Vagina (tissue), 2 donors: ENCODE data around the gene CGNL1. TPM values are rescaled to one million over a fixed set of nuclear protein-coding genes. Genes with fewer than 3 reads are reported as not detected.

ENCODE experiments used
- DNase-seq, 2 donors: peaks; one replicate each; pipeline ENCODE4 v3.0.0-alpha.2; 2017; ENCODE audit errors: extremely low spot score in 2 of 2
- H3K27ac ChIP-seq: fragments of 200-600 bp; sonication (generic); one replicate; pipeline ENCODE4 v1.5.1; 2019
- H3K27me3 ChIP-seq: fragments of 200-600 bp; sonication (generic); one replicate; pipeline ENCODE4 v1.5.1; 2019
- H3K36me3 ChIP-seq, 2 donors: fragments of 200-600 bp; sonication (generic); one replicate each; pipeline ENCODE4 v1.5.1; 2017 to 2019
- H3K4me1 ChIP-seq: fragments of 200-600 bp; sonication (generic); one replicate; pipeline ENCODE4 v1.5.1; 2019
- H3K4me3 ChIP-seq, 2 donors: fragments of 200-600 bp; sonication (generic); 1 replicate in 1 of 2; 2 replicates in 1 of 2; pipeline ENCODE4 v1.5.1; 2016 to 2019
- H3K9me3 ChIP-seq: fragments of 200-600 bp; sonication (generic); one replicate; pipeline ENCODE4 v1.5.1; 2019
- CTCF ChIP-seq, 3 experiments: fragments of 450-650 bp in 2 of 3; fragments of 200-600 bp in 1 of 3; sonication (generic) in 1 of 3; IDR thresholded peaks; one replicate each; pipeline ENCODE4 v1.5.1; 2017 to 2019; ENCODE audit warnings: antibody characterized with exemption in 3 of 3, mild to moderate bottlenecking in 2 of 3, moderate library complexity in 2 of 3
- POLR2A ChIP-seq, 2 donors: fragments of 450-650 bp; IDR thresholded peaks; one replicate each; pipeline ENCODE4 v1.6.1; 2017; ENCODE audit warnings: antibody characterized with exemption in 2 of 2, mild to moderate bottlenecking in 2 of 2, moderate library complexity in 2 of 2
- POLR2AphosphoS5 ChIP-seq, 2 donors: sonication (generic); formaldehyde crosslinking; IDR thresholded peaks; one replicate each; pipeline ENCODE4 v1.9.0; 2017; ENCODE audit warnings: antibody characterized with exemption in 2 of 2, mild to moderate bottlenecking in 2 of 2, low read depth in 1 of 2; ENCODE audit not compliant: insufficient read depth in 1 of 2
- intact Hi-C: fragments of 100-400 bp; cut with DNase I; formaldehyde crosslinking; loops from one replicate; pipeline ENCODE4 v1.15.1; 2023
- total RNA-seq: library from RNA; depleted of rRNA; stranded (reverse); fragments of >200 nt; gene quantifications from one replicate; pipeline ENCODE4 v1.2.3, GENCODE V29; 2016

Gene CGNL1
- total RNA-seq, 1 donor from 2014 or later = 38.3 TPM

DNA sequence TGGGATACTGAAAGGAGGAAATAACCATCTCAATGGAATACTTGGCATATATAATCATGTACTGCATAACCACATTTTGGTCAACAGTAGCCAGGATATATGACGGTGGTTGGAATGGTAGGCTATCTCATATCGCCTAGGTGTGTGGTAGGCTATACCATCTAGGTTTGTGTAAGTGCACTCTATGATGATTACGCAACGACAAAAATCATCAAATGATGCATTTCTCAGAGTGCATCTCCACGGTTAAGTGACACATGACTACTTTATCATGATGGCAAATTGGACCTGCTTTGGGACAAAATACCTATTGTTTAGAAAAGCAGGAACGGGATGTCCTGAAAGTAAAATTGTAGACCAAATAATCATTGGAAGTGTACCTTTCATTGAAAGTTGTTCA, 218.2 kb downstream of the CGNL1 start:
- TF ChIP-seq CTCF (IDR thresholded peaks at IDR 0.05) (no peak), POLR2AphosphoS5 (IDR thresholded peaks at IDR 0.05; ENCODE audit: insufficient read depth in 1 of 2, low read depth in 1 of 2) (no peak), POLR2A (IDR thresholded peaks at IDR 0.05) (no peak)
- Histone ChIP-seq H3K27ac (peak overlapping the region; percentile 27), H3K4me3 (no peak overlapping the region), H3K36me3 (no peaks in the 10 kb centered on the region), H3K9me3 (no peaks in the 10 kb centered on the region), H3K4me1 (peaks cover 62% of the 10 kb centered on the region), H3K27me3 (no peaks in the 10 kb centered on the region)
- intact Hi-C loops = no loop called here
- DNase-seq = no peak

DNA sequence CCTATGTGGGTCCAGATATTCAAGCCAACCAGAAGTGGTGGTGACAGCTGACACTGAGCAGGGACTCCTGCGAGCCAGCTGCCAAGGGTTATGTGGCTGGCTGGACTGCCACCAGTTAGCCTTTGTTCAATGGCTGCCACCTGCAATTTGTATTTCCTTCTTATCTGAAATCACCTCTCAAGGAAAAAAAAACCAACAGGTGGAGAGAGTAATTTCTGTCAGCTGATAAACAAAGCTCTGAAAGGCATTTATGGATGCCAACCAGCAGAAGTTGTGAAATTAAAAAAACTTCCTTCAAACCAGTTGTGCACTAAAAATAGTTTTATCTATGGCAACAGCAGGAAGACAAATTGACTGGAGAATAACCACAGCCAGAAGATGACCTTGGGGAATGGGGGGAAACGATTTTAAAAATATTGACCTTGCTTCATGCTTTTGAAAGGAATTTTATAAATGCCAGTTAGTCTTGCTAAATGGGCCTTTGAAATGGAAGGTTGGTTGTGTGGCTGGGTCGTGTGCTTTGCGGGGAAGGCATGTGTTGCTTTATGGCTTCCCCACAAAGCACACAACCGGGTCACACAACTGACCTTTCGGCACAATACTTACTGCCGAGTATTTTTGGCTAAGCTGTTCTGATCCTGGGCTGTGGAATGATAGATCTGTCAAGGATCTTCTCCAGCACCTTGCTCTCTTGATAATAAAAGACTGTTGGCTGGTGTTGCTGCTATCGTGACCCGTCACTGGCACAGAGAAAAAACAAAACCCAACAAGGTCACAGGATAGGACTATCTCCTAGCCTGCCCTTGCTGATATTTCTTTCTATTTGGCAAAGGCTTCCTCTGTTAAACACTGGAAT, 218.9 kb downstream of the CGNL1 start:
- Histone ChIP-seq H3K36me3 (no peaks in the 10 kb centered on the region), H3K27ac (peak overlapping the region; percentile 68), H3K27me3 (no peaks in the 10 kb centered on the region), H3K4me1 (peaks cover 58% of the 10 kb centered on the region), H3K9me3 (no peaks in the 10 kb centered on the region), H3K4me3 (no peak overlapping the region)
- intact Hi-C loops = no loop called here
- no peak for DNase-seq
- no peak for TF ChIP-seq POLR2A (IDR thresholded peaks at IDR 0.05)
- TF ChIP-seq CTCF (IDR thresholded peaks at IDR 0.05) = no peak
- TF ChIP-seq POLR2AphosphoS5 (IDR thresholded peaks at IDR 0.05; ENCODE audit: insufficient read depth in 1 of 2, low read depth in 1 of 2) = no peak

GRCh38 chr15:57596301-57596855, 220.1 kb downstream of the CGNL1 start:
- DNase-seq = no peak
- Histone ChIP-seq H3K27ac (peak overlapping the region; percentile 68), H3K4me3 (no peak overlapping the region), H3K27me3 (no peaks in the 10 kb centered on the region), H3K9me3 (no peaks in the 10 kb centered on the region), H3K4me1 (peaks cover 54% of the 10 kb centered on the region), H3K36me3 (no peaks in the 10 kb centered on the region)
- intact Hi-C loops = no loop called here
- no peak for TF ChIP-seq CTCF (IDR thresholded peaks at IDR 0.05)
- no peak for TF ChIP-seq POLR2AphosphoS5 (IDR thresholded peaks at IDR 0.05; ENCODE audit: insufficient read depth in 1 of 2, low read depth in 1 of 2)
- TF ChIP-seq POLR2A (IDR thresholded peaks at IDR 0.05) = no peak

- no peaks in the 10 kb centered on the region for H3K9me3 ChIP-seq
- peak overlapping the region; percentile 68 for H3K27ac ChIP-seq
- no peak overlapping the region for H3K4me3 ChIP-seq
- TF ChIP-seq POLR2AphosphoS5 (IDR thresholded peaks at IDR 0.05; ENCODE audit: insufficient read depth in 1 of 2, low read depth in 1 of 2) = peak in 1 of 2 donors; percentile 59
- TF ChIP-seq POLR2A (IDR thresholded peaks at IDR 0.05) = no peak
- H3K4me1 ChIP-seq = peaks cover 52% of the 10 kb centered on the region
- no peaks in the 10 kb centered on the region for H3K27me3 ChIP-seq
- no peak for DNase-seq
- intact Hi-C loops = no loop called here
- no peaks in the 10 kb centered on the region for H3K36me3 ChIP-seq
Observed at GRCh38 chr15:57596978-57597377, 220.7 kb downstream of the CGNL1 start.

- Histone ChIP-seq H3K4me1 (peaks cover 52% of the 10 kb centered on the region), H3K4me3 (no peak overlapping the region)
Observed at GRCh38 chr15:57597431-57597830, 221.1 kb downstream of the CGNL1 start.

More at GRCh38 chr15:57597431-57597830, 221.1 kb downstream of the CGNL1 start:
- Histone ChIP-seq H3K36me3 (no peaks in the 10 kb centered on the region), H3K27ac (peak overlapping the region; percentile 68), H3K27me3 (no peaks in the 10 kb centered on the region), H3K9me3 (no peaks in the 10 kb centered on the region)
- intact Hi-C loops = no loop called here
- DNase-seq = no peak
- TF ChIP-seq CTCF (IDR thresholded peaks at IDR 0.05) (no peak), POLR2A (IDR thresholded peaks at IDR 0.05) (no peak), POLR2AphosphoS5 (IDR thresholded peaks at IDR 0.05; ENCODE audit: insufficient read depth in 1 of 2, low read depth in 1 of 2) (no peak)
